ENCODE measurements around the gene ZNF592. TPM values are rescaled to one million over a fixed set of nuclear protein-coding genes. Genes with fewer than 3 reads are reported as not detected.

ZNF592 gene
- total and polyA plus RNA-seq, 9 of the 15 experiments (the other 6 are each of a cell fraction or from before 2014, with no cell fraction given): 0.88 to 23.8 (median 7.4) TPM

DNA sequence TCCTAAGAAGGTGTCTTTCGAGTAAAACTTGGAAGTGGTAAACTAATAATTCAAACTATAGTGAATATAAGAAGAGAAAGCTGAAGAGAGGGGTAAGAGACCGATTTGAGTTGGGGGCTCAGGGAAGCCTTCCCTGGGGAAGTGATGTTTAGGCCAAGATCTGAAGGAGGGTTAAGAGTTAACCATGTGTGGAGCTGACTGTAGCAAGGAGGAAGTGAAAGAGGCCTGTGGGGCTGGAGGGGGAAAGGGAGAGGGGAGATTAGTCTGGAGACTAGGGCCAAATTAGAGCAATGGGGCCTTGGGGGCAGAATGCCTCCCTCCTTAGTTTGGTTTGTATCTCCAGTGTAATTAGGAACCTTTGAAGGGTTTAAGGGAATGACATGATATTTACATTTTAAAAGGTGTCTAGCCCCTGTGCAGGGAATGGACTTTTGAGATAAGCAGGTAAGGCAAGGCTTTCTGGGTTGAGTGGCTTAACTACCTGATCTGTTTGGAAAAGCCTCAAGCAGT, 2.2 kb downstream of the ZNF592 start (continued):
- no peak for TF ChIP-seq ZNF592 (IDR thresholded peaks at IDR 0.05)
- peak; percentile 33 for TF ChIP-seq HDAC3 (IDR thresholded peaks at IDR 0.05; ENCODE audit: borderline replicate concordance, partially characterized antibody)
- no peak for TF ChIP-seq MYC (IDR thresholded peaks at IDR 0.05; ENCODE audit: low read depth, low read length)
- no peak for TF ChIP-seq MYC (CRISPR knock-in tag; IDR thresholded peaks at IDR 0.05; ENCODE audit: borderline replicate concordance, low read depth)
- peak; percentile 51; the same call in 1 of the 2 replicates for TF ChIP-seq ZEB2 (IDR thresholded peaks at IDR 0.05)
- TF ChIP-seq BRCA1 (IDR thresholded peaks at IDR 0.05): no peak
- no peak for TF ChIP-seq BRCA1 (CRISPR knock-in tag; IDR thresholded peaks at IDR 0.05)
- no peak for TF ChIP-seq GABPB1 (CRISPR knock-in tag; IDR thresholded peaks at IDR 0.05)
- no peak for TF ChIP-seq SNAPC5 (CRISPR knock-in tag; IDR thresholded peaks at IDR 0.05)
- no peak for TF ChIP-seq ZNF609 (CRISPR knock-in tag; IDR thresholded peaks at IDR 0.05; ENCODE audit: borderline replicate concordance)
- TF ChIP-seq ZNF263 (CRISPR knock-in tag; IDR thresholded peaks at IDR 0.05; ENCODE audit: borderline replicate concordance): no peak
- TF ChIP-seq ARID1B (IDR thresholded peaks at IDR 0.05): peak; percentile 78
- no peak for TF ChIP-seq ZNF586 (CRISPR knock-in tag; conservative IDR thresholded peaks at IDR 0.05)
- no peak for TF ChIP-seq ELK3 (CRISPR knock-in tag; IDR thresholded peaks at IDR 0.05)
- TF ChIP-seq ZNF282 (CRISPR knock-in tag; IDR thresholded peaks at IDR 0.05): no peak
- TF ChIP-seq ATF4 (CRISPR knock-in tag; IDR thresholded peaks at IDR 0.05): no peak

All from K562 (cell line).